Thoracic aorta (tissue), 2 donors: Measurements from ENCODE around the gene DDX46. TPM values are rescaled to one million over a fixed set of nuclear protein-coding genes. Genes with fewer than 3 reads are reported as not detected.
"Not testable (repeated sequence)": the region's sequence is repeated elsewhere in the genome, so short reads cannot be mapped to it uniquely, and the experiment has no call there.

Experiments
- ATAC-seq: fragments of 150-250 bp; one replicate; pipeline ENCODE4 v1.8.0; 2017; ENCODE audit warnings: low read depth; ENCODE audit not compliant: insufficient number of reproducible peaks, low FRiP score
- DNase-seq: peaks from one replicate; pipeline ENCODE4 v3.0.0-alpha.2; 2020; ENCODE audit warnings: low spot score
- H3K27ac ChIP-seq, 2 donors: fragments of 200-600 bp; sonication (generic); 1 replicate in 1 of 2; 2 replicates in 1 of 2; pipeline ENCODE4 v1.5.1; 2016; ENCODE audit warnings: mild to moderate bottlenecking in 2 of 2, moderate library complexity in 2 of 2
- H3K27me3 ChIP-seq: fragments of 200-600 bp; sonication (generic); replicated peaks from 2 replicates; pipeline ENCODE4 v1.6.0; 2016; ENCODE audit warnings: mild to moderate bottlenecking; ENCODE audit not compliant: insufficient read depth
- H3K36me3 ChIP-seq: fragments of 200-600 bp; sonication (generic); one replicate; pipeline ENCODE4 v1.5.1; 2016
- H3K4me1 ChIP-seq, 2 donors: fragments of 200-600 bp; sonication (generic); 1 replicate in 1 of 2; 2 replicates in 1 of 2; pipeline versions ENCODE4 v1.5.1 to v1.6.0; 2016; ENCODE audit warnings: low read depth in 2 of 2, mild to moderate bottlenecking in 1 of 2; ENCODE audit not compliant: control insufficient read depth in 1 of 2
- H3K4me3 ChIP-seq: fragments of 200-600 bp; sonication (generic); 2 replicates; pipeline ENCODE4 v1.5.1; 2016; ENCODE audit warnings: mild to moderate bottlenecking
- H3K9me3 ChIP-seq: fragments of 200-600 bp; sonication (generic); 2 replicates; pipeline ENCODE4 v1.5.1; 2016
- CTCF ChIP-seq: fragments of 200-600 bp; sonication (generic); IDR thresholded peaks from one replicate; pipeline ENCODE4 v1.5.1; 2019; ENCODE audit warnings: antibody characterized with exemption
- total RNA-seq, 2 donors: library from RNA; depleted of rRNA; stranded (reverse); fragments of >200 nt; gene quantifications; one replicate each; pipeline versions ENCODE4 v1.1.0 to v1.2.3, GENCODE V29; 2016

DDX46 gene
- total RNA-seq, 2 donors from 2014 or later: 27.1 to 59.2 TPM

GRCh38 chr5:134844252-134844651 is 85.7 kb downstream of the DDX46 start:
- H3K4me3 ChIP-seq: no peak overlapping the region
- no peak for TF ChIP-seq CTCF
- ATAC-seq (no peak), DNase-seq (no peak)
- no peaks in the 10 kb centered on the region for H3K36me3 ChIP-seq
- no peak overlapping the region for H3K27ac ChIP-seq
- no peaks in the 10 kb centered on the region for H3K27me3 ChIP-seq
- H3K4me1 ChIP-seq: peaks cover 17 to 32% of the 10 kb centered on the region in 2 donors
- H3K9me3 ChIP-seq: no peaks in the 10 kb centered on the region

DNA sequence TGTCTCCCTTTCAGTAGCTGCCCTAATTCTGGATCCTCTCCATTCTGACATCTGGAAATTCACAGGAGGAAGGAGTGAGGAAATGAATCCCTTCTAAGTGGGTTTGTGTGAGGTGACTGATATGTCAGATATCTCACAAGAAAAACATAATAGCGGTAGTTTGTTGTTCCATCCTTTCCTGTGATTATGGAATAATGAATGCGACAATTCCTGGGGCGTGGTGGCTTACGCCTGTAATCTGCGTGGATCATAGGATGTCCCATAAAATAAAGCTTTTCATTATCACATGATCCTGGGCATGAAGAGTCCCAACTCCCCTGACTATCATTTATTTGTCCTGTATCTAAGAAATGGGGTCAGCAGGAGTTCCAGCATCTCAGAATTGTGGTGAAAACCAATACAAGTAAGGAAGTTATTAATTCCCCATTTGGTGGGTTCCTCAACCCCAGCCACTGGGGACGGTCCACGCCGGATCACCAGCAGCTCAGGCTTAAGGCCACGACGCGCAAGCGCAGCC is 86.8 kb downstream of the DDX46 start:
- no peak for DNase-seq
- no peak for ATAC-seq

DNA sequence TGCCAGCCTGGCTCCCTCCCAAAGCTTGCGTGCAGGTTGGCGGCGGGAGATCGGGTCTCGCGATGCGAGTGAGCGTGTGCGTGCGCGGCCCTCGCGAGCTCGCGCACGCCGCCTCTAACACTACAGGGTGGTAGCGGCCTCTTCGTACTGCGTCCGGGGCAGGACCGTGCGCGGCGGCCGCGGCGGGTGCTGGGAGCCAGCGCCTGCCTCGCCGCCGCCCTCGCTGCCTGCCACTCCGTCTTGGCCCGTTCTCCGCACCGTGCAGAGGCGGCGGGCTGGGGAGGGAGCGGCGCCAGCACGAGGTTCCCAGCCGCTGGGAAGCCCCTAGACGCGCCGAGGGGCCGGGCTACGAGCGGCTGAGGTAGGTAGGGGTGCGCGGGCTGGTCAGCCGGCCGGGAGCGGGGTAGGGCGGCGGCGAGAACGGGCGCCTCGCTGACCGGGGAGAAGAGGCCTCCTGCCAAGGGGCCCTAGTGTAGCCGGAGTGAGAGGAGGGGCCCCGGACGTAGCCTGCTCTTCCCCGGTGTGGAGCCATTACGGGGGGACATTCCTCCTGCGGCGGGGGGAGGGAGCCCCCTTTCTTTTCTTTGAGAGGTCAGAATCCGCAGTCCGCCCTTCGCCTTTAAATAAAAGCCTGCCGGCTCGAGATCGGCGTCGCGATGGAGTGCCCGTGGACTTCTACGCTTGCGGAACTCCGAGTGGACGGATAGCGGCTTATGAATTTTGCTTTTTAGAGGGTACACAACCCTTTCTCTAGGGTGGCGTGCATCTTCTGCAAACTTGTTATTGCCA is 87.5 kb downstream of the DDX46 start, which contains the start of gene C5orf24:
C5orf24 (plus strand) TSS at position 117 of the 789 bp plus-strand sequence. CDS start 8,933 bp downstream, outside the sequence.
- H3K27ac ChIP-seq: peak within 1 kb of the TSS; percentile 90 to 94
- peaks cover 28 to 43% of the 10 kb centered on the region in 2 donors for H3K4me1 ChIP-seq
- no peaks in the 10 kb centered on the region for H3K27me3 ChIP-seq
- no peak for TF ChIP-seq CTCF
- no peaks in the 10 kb centered on the region for H3K9me3 ChIP-seq
- DNase-seq (peak; percentile 77), ATAC-seq (peak; percentile 91)
- H3K36me3 ChIP-seq: no peaks in the 10 kb centered on the region
- H3K4me3 ChIP-seq: peak within 1 kb of the TSS; percentile 83

More for the DNA sequence above, 86.8 kb downstream of the DDX46 start:
- peak overlapping the region; percentile 90 to 94 for H3K27ac ChIP-seq
- peak overlapping the region; percentile 83 for H3K4me3 ChIP-seq
- no peaks in the 10 kb centered on the region for H3K36me3 ChIP-seq
- H3K27me3 ChIP-seq: no peaks in the 10 kb centered on the region
- TF ChIP-seq CTCF: no peak
- H3K9me3 ChIP-seq: no peaks in the 10 kb centered on the region
- peaks cover 25 to 43% of the 10 kb centered on the region in 2 donors for H3K4me1 ChIP-seq

GRCh38 chr5:134846641-134846960 is 88.0 kb downstream of the DDX46 start:
- H3K9me3 ChIP-seq: no peaks in the 10 kb centered on the region
- peaks cover 30 to 45% of the 10 kb centered on the region in 2 donors for H3K4me1 ChIP-seq
- no peak for TF ChIP-seq CTCF
- no peak for ATAC-seq
- no peak for DNase-seq
- H3K36me3 ChIP-seq: no peaks in the 10 kb centered on the region
- H3K4me3 ChIP-seq: peak overlapping the region; percentile 83
- H3K27ac ChIP-seq: peak overlapping the region; percentile 90 to 94
- H3K27me3 ChIP-seq: no peaks in the 10 kb centered on the region

GRCh38 chr5:134849434-134849933 is 90.9 kb downstream of the DDX46 start:
- not testable (repeated sequence) for DNase-seq
- peaks cover 33 to 56% of the 10 kb centered on the region in 2 donors for H3K4me1 ChIP-seq

More at GRCh38 chr5:134849434-134849933, 90.9 kb downstream of the DDX46 start:
- ATAC-seq, H3K4me3 ChIP-seq, H3K27ac ChIP-seq, H3K27me3 ChIP-seq, H3K36me3 ChIP-seq, H3K9me3 ChIP-seq: not testable (repeated sequence)
